ENCODE results near the gene NUP85. TPM values are rescaled to one million over a fixed set of nuclear protein-coding genes. Genes with fewer than 3 reads are reported as not detected.

The NUP85 gene
- total and polyA plus RNA-seq, 2 experiments from 2014 or later, result 59.4 to 114 TPM

DNA sequence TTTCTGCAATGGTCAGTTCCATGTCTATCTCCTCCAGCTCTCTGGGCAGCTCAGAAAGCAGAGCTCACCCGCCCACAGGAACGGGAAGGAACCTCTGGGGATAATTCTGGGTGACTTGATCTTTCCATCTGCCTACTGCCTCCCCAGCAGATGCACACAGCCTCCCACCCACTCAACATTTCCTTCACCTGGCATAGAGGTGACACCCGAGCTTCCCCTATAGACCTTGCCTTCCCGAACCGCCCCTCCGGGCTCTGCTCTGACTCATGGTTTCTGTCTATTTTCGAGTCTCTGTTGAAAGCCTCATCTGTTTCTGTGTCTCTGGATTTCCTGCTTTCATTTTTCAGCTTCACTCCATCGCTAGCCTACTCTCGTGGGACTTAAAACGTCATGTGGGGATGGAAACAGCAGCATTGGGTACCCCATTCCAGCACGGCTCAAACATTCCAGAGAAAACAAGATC, 44.6 kb downstream of the NUP85 start (continued):
- TF ChIP-seq, protein P1, sequence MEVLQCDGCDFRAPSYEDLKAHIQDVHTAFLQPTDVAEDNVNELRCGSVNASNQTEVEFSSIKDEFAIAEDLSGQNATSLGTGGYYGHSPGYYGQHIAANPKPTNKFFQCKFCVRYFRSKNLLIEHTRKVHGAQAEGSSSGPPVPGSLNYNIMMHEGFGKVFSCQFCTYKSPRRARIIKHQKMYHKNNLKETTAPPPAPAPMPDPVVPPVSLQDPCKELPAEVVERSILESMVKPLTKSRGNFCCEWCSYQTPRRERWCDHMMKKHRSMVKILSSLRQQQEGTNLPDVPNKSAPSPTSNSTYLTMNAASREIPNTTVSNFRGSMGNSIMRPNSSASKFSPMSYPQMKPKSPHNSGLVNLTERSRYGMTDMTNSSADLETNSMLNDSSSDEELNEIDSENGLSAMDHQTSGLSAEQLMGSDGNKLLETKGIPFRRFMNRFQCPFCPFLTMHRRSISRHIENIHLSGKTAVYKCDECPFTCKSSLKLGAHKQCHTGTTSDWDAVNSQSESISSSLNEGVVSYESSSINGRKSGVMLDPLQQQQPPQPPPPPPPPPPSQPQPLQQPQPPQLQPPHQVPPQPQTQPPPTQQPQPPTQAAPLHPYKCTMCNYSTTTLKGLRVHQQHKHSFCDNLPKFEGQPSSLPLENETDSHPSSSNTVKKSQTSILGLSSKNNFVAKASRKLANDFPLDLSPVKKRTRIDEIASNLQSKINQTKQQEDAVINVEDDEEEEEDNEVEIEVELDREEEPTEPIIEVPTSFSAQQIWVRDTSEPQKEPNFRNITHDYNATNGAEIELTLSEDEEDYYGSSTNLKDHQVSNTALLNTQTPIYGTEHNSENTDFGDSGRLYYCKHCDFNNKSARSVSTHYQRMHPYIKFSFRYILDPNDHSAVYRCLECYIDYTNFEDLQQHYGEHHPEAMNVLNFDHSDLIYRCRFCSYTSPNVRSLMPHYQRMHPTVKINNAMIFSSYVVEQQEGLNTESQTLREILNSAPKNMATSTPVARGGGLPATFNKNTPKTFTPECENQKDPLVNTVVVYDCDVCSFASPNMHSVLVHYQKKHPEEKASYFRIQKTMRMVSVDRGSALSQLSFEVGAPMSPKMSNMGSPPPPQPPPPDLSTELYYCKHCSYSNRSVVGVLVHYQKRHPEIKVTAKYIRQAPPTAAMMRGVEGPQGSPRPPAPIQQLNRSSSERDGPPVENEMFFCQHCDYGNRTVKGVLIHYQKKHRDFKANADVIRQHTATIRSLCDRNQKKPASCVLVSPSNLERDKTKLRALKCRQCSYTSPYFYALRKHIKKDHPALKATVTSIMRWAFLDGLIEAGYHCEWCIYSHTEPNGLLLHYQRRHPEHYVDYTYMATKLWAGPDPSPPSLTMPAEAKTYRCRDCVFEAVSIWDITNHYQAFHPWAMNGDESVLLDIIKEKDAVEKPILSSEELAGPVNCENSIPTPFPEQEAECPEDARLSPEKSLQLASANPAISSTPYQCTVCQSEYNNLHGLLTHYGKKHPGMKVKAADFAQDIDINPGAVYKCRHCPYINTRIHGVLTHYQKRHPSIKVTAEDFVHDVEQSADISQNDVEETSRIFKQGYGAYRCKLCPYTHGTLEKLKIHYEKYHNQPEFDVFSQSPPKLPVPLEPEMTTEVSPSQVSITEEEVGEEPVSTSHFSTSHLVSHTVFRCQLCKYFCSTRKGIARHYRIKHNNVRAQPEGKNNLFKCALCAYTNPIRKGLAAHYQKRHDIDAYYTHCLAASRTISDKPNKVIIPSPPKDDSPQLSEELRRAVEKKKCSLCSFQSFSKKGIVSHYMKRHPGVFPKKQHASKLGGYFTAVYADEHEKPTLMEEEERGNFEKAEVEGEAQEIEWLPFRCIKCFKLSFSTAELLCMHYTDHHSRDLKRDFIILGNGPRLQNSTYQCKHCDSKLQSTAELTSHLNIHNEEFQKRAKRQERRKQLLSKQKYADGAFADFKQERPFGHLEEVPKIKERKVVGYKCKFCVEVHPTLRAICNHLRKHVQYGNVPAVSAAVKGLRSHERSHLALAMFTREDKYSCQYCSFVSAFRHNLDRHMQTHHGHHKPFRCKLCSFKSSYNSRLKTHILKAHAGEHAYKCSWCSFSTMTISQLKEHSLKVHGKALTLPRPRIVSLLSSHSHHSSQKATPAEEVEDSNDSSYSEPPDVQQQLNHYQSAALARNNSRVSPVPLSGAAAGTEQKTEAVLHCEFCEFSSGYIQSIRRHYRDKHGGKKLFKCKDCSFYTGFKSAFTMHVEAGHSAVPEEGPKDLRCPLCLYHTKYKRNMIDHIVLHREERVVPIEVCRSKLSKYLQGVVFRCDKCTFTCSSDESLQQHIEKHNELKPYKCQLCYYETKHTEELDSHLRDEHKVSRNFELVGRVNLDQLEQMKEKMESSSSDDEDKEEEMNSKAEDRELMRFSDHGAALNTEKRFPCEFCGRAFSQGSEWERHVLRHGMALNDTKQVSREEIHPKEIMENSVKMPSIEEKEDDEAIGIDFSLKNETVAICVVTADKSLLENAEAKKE (CRISPR knock-in tag; IDR thresholded peaks at IDR 0.05), result no peak
- no peak for TF ChIP-seq POLR2AphosphoS5 (IDR thresholded peaks at IDR 0.05; ENCODE audit: low read depth)

DNA sequence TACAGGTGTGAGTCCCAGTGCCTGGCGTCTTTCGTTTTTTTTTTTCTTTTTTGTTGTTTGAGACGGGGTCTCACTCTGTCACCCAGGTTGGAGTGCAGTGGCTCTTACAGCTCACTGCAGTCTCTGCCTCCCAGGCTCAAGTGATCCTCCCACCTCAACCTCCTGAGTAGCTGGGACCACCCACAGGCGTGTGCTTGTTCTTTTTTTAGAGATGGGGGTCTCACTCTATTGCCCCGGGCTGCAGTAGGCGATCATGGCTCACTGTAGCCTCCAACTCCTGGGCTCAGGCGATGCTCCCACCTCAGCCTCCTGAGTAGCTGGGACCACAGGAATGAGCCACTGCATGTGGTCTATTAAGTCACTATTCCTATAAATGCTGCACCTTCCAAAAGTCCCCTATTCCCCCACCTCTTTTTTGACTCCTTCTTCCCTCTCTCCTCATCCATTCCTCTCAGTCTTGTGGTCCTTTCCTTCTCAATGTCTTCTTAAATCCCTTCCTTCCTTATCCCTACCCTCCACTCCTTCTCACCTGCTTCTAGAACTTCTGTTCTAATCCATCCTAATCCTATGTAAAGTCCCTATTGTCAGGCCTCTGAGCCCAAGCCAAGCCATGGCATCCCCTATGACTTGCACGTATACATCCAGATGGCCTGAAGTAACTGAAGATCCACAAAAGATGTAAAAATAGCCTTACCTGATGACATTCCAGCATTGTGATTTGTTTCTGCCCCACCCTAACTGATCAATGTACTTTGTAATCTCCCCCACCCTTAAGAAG, 46.7 kb downstream of the NUP85 start:
- H3K36me3 Mint-ChIP-seq (ENCODE audit: low read depth), result peaks cover 5% of the 10 kb centered on the region; the same call in 1 of the 3 replicates
- H3K4me3 ChIP-seq, result no peak overlapping the region
- H2AFZ ChIP-seq, result no peak overlapping the region
- H3K27me3 ChIP-seq (ENCODE audit: insufficient read depth), result no peaks in the 10 kb centered on the region
- H3K4me3 Mint-ChIP-seq, result no peak overlapping the region
- no peaks in the 10 kb centered on the region; the same call in 1 of the 2 replicates for H4K20me1 ChIP-seq (replicated peaks; ENCODE audit: insufficient read depth)
- DNase-seq (ENCODE audit: low spot score) (no peak), ATAC-seq (no peak)
- peaks cover 20% of the 10 kb centered on the region for H3K4me1 ChIP-seq (ENCODE audit: insufficient read depth)
- peaks cover 52% of the 10 kb centered on the region for H3K4me1 Mint-ChIP-seq
- H3K27ac ChIP-seq (ENCODE audit: low read depth), result no peak overlapping the region; the same call in 1 of the 2 replicates
- no peak overlapping the region for H3K4me2 ChIP-seq
- H3K9me2 ChIP-seq (ENCODE audit: insufficient read depth), result no peaks in the 10 kb centered on the region
- peaks cover 18% of the 10 kb centered on the region; the same call in 1 of the 2 replicates for H3F3A ChIP-seq (replicated peaks; ENCODE audit: low read depth)
- H3K27me3 Mint-ChIP-seq (ENCODE audit: insufficient read depth, low read depth, poor library complexity), result peaks cover 5% of the 10 kb centered on the region
- H3K79me2 ChIP-seq (replicated peaks; ENCODE audit: insufficient read depth), result peaks cover 79% of the 10 kb centered on the region
- no peak overlapping the region for H3K27ac Mint-ChIP-seq
- no peaks in the 10 kb centered on the region; the same call in 2 of the 3 replicates for H3K9me3 Mint-ChIP-seq
- no peaks in the 10 kb centered on the region for H3K36me3 ChIP-seq (ENCODE audit: insufficient read depth)
- no peak for TF ChIP-seq ZNF331 (CRISPR knock-in tag; IDR thresholded peaks at IDR 0.05; ENCODE audit: low read depth)
- no peak for TF ChIP-seq STAT1 (IDR thresholded peaks at IDR 0.05; ENCODE audit: unreplicated experiment)
- TF ChIP-seq ZNF114 (CRISPR knock-in tag; IDR thresholded peaks at IDR 0.05), result no peak
- TF ChIP-seq, protein P2, sequence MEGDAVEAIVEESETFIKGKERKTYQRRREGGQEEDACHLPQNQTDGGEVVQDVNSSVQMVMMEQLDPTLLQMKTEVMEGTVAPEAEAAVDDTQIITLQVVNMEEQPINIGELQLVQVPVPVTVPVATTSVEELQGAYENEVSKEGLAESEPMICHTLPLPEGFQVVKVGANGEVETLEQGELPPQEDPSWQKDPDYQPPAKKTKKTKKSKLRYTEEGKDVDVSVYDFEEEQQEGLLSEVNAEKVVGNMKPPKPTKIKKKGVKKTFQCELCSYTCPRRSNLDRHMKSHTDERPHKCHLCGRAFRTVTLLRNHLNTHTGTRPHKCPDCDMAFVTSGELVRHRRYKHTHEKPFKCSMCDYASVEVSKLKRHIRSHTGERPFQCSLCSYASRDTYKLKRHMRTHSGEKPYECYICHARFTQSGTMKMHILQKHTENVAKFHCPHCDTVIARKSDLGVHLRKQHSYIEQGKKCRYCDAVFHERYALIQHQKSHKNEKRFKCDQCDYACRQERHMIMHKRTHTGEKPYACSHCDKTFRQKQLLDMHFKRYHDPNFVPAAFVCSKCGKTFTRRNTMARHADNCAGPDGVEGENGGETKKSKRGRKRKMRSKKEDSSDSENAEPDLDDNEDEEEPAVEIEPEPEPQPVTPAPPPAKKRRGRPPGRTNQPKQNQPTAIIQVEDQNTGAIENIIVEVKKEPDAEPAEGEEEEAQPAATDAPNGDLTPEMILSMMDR (conservative IDR thresholded peaks at IDR 0.05; ENCODE audit: low read depth in 2 of 2), result no peak
- TF ChIP-seq ETS1 (IDR thresholded peaks at IDR 0.05), result no peak

Data from GM23338 (cell line).